ENCODE results near the gene CHRNA4.
"Not testable (repeated sequence)": the region's sequence is repeated elsewhere in the genome, so short reads cannot be mapped to it uniquely, and the experiment has no call there.

Gene CHRNA4

GRCh38 chr20:63397946-63398450 is 36.8 kb upstream of the CHRNA4 start:
- DNase-seq (ENCODE audit: low read depth in 1 of 2, low spot score in 1 of 2), result no peak

- DNase-seq (ENCODE audit: low read depth in 1 of 2, low spot score in 1 of 2), result no peak
Measured at GRCh38 chr20:63397155-63397843, 36.1 kb upstream of the CHRNA4 start.

- no peak for DNase-seq (ENCODE audit: low read depth in 1 of 2, low spot score in 1 of 2)
Measured at GRCh38 chr20:63396300-63396699, 35.2 kb upstream of the CHRNA4 start.

- no peak for DNase-seq (ENCODE audit: low read depth in 1 of 2, low spot score in 1 of 2)
Measured at GRCh38 chr20:63395723-63396122, 34.6 kb upstream of the CHRNA4 start.

GRCh38 chr20:63394920-63395455 is 33.8 kb upstream of the CHRNA4 start:
- no peak for DNase-seq (ENCODE audit: low read depth in 1 of 2, low spot score in 1 of 2)

DNA sequence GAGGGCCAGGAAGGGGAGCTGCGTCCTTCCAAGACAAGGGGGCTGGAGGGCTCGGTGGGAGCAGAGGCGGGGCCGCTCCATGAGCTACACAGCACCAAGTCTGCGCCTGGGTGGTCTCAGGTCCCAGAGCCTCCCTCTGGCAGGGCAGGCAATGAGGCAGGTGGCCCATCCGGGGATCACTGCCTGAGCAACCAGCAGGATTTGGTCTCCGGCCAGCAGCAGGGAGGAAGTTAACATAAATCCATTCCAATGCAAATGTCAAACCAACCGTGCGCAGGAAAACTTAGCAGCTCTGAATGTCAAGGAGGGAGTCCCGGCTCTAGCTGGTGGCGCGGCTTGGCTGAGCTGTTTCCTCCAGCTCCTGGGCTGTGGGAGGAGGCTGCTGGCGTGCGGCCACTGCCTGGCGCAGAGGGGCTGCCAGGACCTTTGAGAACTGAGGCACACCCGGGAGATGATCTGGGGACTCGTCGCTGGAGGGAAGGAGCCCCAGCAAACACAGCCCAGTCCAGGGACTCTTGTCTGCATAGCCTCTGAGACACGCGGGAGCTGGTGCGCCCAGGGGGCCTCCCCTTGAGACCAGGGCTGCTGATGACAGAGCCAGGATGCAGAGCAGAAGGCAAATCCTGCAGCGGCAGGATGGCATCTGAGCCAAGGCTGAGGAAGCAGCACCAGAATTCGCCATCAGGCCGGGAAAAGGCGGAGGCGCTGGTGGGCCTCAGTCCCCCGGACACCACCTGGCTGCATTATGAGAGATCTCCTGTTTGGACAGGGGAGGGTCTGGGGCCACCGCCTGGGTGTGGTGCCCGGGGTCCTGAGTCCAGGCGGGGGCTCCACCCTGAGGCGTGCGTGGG is 33.1 kb upstream of the CHRNA4 start:
- no peak for DNase-seq (ENCODE audit: low read depth in 1 of 2, low spot score in 1 of 2)

GRCh38 chr20:63393566-63393965 is 32.4 kb upstream of the CHRNA4 start:
- no peak for DNase-seq (ENCODE audit: low read depth in 1 of 2, low spot score in 1 of 2)

GRCh38 chr20:63392465-63393365 is 31.6 kb upstream of the CHRNA4 start:
- no peak for DNase-seq (ENCODE audit: low read depth in 1 of 2, low spot score in 1 of 2)

GRCh38 chr20:63387917-63388316 is 26.8 kb upstream of the CHRNA4 start:
- no peak for DNase-seq (ENCODE audit: low read depth in 1 of 2, low spot score in 1 of 2)

- DNase-seq (ENCODE audit: low read depth in 1 of 2, low spot score in 1 of 2), result no peak
Measured at GRCh38 chr20:63387393-63387792, 26.2 kb upstream of the CHRNA4 start.

GRCh38 chr20:63386491-63386890 is 25.3 kb upstream of the CHRNA4 start:
- DNase-seq (ENCODE audit: low read depth in 1 of 2, low spot score in 1 of 2), result no peak

- DNase-seq (ENCODE audit: low read depth in 1 of 2, low spot score in 1 of 2), result no peak
Measured at GRCh38 chr20:63385819-63386218, 24.7 kb upstream of the CHRNA4 start.

DNA sequence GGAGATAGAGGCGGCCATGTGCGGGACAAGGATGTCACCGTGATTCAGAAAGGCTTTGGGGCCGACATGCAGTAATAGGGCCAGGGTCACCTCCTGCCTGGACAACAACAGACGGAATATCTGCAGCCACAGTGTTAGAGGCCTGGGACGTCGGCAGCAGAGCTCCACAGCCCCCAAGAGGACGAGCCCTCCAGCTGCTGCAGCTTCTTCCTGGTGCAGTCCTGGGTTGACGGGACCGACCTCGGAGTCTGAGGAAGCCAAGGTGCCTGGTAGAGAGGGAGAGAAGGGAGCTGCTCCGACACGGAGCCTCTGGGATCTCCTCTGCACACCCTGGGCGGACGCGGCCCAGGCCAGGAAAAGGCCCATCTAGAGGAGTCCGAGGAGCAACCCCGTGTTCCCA is 23.2 kb upstream of the CHRNA4 start:
- DNase-seq (ENCODE audit: low read depth in 1 of 2, low spot score in 1 of 2), result no peak

DNA sequence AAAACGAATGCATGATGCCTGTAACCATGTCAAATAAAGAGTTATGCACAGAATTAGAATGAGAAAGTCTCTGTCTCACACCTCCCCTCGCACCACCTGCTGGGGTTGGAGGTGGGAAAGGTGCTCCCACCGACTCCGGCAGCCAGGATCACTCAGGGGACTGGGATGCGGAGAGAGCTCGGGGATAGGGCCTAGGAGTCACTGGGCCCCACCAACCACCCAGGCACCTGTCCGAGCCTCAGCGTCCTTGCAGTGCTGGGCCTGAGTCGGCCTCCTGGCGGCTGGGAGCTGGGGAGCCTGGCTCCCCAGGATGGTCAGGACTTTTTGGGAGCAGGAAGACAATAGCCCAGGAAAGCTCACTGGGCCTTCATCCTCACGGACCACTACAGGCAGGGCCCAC is 22.4 kb upstream of the CHRNA4 start:
- no peak for DNase-seq (ENCODE audit: low read depth in 1 of 2, low spot score in 1 of 2)

DNA sequence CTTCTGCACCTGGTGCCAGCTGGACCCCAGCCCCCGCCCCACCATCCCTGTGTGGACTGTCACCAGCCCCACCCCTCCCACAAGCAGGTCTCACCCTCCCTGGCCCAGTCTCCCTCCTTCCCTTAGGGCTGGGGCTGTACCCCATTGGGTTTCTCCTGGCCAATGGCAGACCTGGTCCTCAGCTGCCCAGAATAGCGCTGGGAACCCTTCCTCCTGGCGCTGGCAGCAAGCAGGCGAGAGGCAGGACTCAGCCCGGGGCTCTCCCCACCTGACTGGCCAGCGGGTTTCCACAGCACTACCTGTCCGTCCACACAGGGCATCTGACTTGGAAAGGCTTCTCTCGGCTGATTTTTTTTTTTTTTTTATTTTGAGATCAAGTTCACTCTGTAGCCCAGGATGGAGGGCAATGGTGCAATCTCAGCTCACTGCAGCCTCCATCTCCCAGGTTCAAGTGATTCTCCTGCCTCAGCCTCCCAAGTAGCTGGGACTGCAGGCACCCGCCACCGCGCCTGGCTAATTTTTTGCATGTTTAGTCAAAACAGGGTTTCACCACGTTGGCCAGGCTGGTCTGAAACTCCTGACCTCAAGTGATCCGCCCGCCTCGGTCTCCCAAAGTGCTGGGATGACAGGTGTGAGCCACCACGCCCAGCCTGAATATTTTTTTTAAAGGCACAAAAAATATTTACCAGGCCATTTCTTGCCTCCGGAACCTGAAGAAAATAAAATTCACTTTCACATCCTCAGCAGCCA is 21.6 kb upstream of the CHRNA4 start:
- no peak for DNase-seq (ENCODE audit: low read depth in 1 of 2, low spot score in 1 of 2)

DNA sequence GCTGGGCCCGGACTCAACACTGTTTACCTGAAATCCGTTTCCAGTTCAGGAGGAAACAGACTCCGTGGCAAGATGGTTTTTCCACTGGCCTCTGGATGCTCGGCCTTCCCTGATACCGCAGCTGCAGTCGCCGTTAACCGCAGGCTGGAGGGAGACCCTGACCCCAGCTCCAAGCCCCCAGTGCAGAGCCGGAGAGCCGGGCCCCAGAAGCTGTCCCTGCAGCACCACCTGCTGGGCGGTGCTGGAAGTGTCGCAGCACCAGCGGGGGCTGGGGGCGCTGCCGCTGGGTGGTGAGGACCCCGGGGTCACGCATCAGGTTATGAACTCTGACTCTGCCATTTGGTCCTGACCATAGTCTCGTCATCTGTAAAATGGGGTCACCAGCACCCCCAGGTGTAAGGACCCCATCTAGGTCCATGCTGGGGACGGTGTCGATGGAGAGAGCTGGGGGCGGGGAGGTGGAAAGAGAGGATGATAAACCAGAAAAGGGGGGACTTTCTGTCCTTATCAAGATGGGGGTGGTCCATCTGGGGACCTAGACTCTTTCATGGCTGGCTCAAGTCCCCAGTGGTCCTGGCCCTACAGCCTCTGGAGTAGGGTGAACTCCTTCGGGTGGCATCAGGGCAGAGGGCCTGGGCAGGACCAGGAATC is 20.8 kb upstream of the CHRNA4 start:
- DNase-seq (ENCODE audit: low read depth in 1 of 2, low spot score in 1 of 2), result peak; percentile 9 to 12

DNA sequence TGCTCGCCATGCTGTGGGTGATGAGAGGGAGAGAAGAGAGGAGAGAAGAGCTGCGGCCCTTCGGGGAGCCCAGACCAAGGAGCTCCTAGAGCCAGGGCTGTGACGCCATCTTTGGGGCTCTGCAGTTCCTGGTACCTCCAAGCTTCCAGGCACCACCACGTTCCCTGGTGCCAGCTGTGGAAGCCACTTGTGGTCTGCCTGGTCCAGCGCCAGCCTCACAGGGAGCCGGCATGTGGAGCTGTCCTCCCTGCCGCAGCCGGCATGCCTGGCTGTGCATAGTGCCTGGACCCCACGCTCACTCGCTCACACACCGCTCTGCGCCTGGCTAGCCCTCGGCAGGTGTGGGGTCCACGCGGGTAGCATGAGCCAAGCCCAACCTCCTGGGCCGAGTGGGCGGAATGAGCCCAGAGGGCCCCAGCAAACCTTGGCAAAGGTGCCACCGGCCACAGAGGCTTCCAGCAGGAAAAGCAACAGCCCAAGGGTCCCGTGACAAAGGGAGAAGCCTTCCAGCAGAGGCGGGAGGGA is 19.3 kb upstream of the CHRNA4 start:
- DNase-seq (ENCODE audit: low read depth in 1 of 2, low spot score in 1 of 2), result no peak

GRCh38 chr20:63379872-63380271 is 18.7 kb upstream of the CHRNA4 start:
- not testable (repeated sequence) for DNase-seq (ENCODE audit: low read depth in 1 of 2, low spot score in 1 of 2)

- DNase-seq (ENCODE audit: low read depth in 1 of 2, low spot score in 1 of 2), result no peak
Measured at GRCh38 chr20:63379296-63379695, 18.1 kb upstream of the CHRNA4 start.

DNA sequence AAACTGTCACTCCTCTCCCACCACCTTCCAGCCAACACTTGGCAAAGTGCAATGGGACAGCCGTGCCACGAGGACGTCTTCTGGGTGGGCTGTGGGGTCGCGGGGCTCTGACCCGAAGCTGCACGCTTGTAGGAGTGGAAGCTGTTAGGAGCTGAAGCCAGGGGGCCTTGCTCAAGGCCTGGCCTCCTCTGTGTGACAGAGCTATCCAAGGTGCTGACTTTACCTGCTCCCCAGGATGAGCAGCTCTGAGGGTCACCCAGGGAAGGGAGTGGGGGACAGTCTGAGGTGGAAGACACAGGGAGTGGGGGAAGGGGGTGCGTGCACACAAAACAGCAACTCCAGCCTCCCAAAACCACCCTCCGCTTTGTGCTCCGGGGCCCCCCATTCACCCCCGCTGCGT is 17.5 kb upstream of the CHRNA4 start:
- no peak for DNase-seq (ENCODE audit: low read depth in 1 of 2, low spot score in 1 of 2)
